Testis (tissue), 5 donors: ENCODE results near the gene UGT2B11. TPM values are rescaled to one million over a fixed set of nuclear protein-coding genes. Genes with fewer than 3 reads are reported as not detected.
"Not testable (repeated sequence)": the region's sequence is repeated elsewhere in the genome, so short reads cannot be mapped to it uniquely, and the experiment has no call there.

Source experiments
- DNase-seq: peaks from one replicate; pipeline ENCODE4 v3.0.0-alpha.2; 2019
- H3K27ac ChIP-seq, 2 donors: fragments of 200-600 bp; sonication (generic); one replicate each; pipeline ENCODE4 v1.5.1; 2019
- H3K27me3 ChIP-seq: fragments of 200-600 bp; sonication (generic); one replicate; pipeline ENCODE4 v1.5.1; 2019
- H3K36me3 ChIP-seq: fragments of 200-600 bp; sonication (generic); one replicate; pipeline ENCODE4 v1.5.1; 2017; ENCODE audit warnings: low read depth; ENCODE audit errors: missing control alignments
- H3K4me1 ChIP-seq: fragments of 200-600 bp; sonication (generic); one replicate; pipeline ENCODE4 v1.5.1; 2019
- H3K4me3 ChIP-seq, 2 donors: fragments of 200-600 bp; sonication (generic); one replicate each; pipeline ENCODE4 v1.5.1; 2017 to 2019
- H3K9me3 ChIP-seq: fragments of 200-600 bp; sonication (generic); one replicate; pipeline ENCODE4 v1.5.1; 2017
- CTCF ChIP-seq, 3 experiments: fragments of 450-650 bp in 2 of 3; fragments of 200-600 bp in 1 of 3; sonication (generic) in 1 of 3; IDR thresholded peaks; one replicate each; pipeline ENCODE4 v1.5.1; 2016 to 2019; ENCODE audit warnings: antibody characterized with exemption in 3 of 3, mild to moderate bottlenecking in 2 of 3, moderate library complexity in 1 of 3
- POLR2A ChIP-seq: fragments of 450-650 bp; IDR thresholded peaks from one replicate; pipeline ENCODE4 v1.6.1; 2017; ENCODE audit warnings: antibody characterized with exemption, mild to moderate bottlenecking, moderate library complexity
- WGBS, 2 donors: methylation state at CpG; one replicate each; pipeline ENCODE4 v1.1.5; 2018; 5-methylcytosine and 5-hydroxymethylcytosine counted together
- intact Hi-C: fragments of 100-400 bp; cut with DNase I; formaldehyde crosslinking; loops from one replicate; pipeline ENCODE4 v1.15.1; 2023; ENCODE audit warnings: low total_unique reads
- long read RNA-seq, 2 donors: transcript quantifications; one replicate each; lab custom pipeline, GENCODE V29; 2026
- polyA plus RNA-seq: library from polyadenylated mRNA; stranded (reverse); fragments of 350-450 nt; fragmentation: Illumina TruSeq; extraction: RNeasy Lipid Tissue Mini Kit (QIAGEN cat#74804); gene quantifications from one replicate; pipeline ENCODE4 v1.2.3, GENCODE V29; 2014; ENCODE audit warnings: low read depth, low replicate concordance; ENCODE audit not compliant: insufficient read depth
- total RNA-seq, 2 donors: library from RNA; depleted of rRNA; stranded (reverse); fragments of >200 nt; gene quantifications; one replicate each; pipeline ENCODE4 v1.2.3, GENCODE V29; 2016

The UGT2B11 gene
- total RNA-seq (under 1 TPM in 1 of 2 donors, not detected in 1; 0.12 TPM), polyA plus RNA-seq (not detected)
- long read RNA-seq, donor 1, result 0 reads
- long read RNA-seq, donor 2, result 0 reads

- Histone ChIP-seq H3K4me1 (no peaks in the 10 kb centered on the region), H3K36me3 (no peaks in the 10 kb centered on the region), H3K4me3 (no peak within 1 kb of the TSS), H3K27ac (no peak within 1 kb of the TSS), H3K9me3 (no peaks in the 10 kb centered on the region), H3K27me3 (no peaks in the 10 kb centered on the region)
- 58 to 65% methylated on average over 3 of the region's 3 CpGs for WGBS, 2 donors
- TF ChIP-seq POLR2A (no peak), CTCF (IDR thresholded peaks at IDR 0.05) (no peak)
- intact Hi-C loops, result no loop called here
- DNase-seq, result no peak
These were observed at the start of gene UGT2B11 for GRCh38 chr4:69214716-69215115. UGT2B11 (minus strand) TSS chr4:69214748; CDS start chr4:69214722, 26 bp downstream.

GRCh38 chr4:69253147-69253772, 38.7 kb upstream of the UGT2B11 start:
- H3K27me3 ChIP-seq, H3K27ac ChIP-seq, intact Hi-C loops, DNase-seq, H3K9me3 ChIP-seq, H3K4me1 ChIP-seq, H3K36me3 ChIP-seq, H3K4me3 ChIP-seq: not testable (repeated sequence)
- WGBS, 2 donors, result 81 to 92% methylated on average over 3 of the region's 3 CpGs

- DNase-seq, H3K9me3 ChIP-seq, H3K4me3 ChIP-seq, intact Hi-C loops, H3K4me1 ChIP-seq, H3K27ac ChIP-seq, H3K27me3 ChIP-seq, H3K36me3 ChIP-seq: not testable (repeated sequence)
- 80 to 85% methylated on average over 2 of the region's 2 CpGs for WGBS, 2 donors
These were observed 36.3 kb upstream of the UGT2B11 start for GRCh38 chr4:69250884-69251283.

GRCh38 chr4:69242562-69243240, 28.2 kb upstream of the UGT2B11 start:
- H3K9me3 ChIP-seq, H3K27me3 ChIP-seq, H3K4me1 ChIP-seq, H3K36me3 ChIP-seq, intact Hi-C loops, DNase-seq, H3K4me3 ChIP-seq, H3K27ac ChIP-seq: not testable (repeated sequence)
- 80 to 91% methylated on average over 3 of the region's 3 CpGs for WGBS, 2 donors

GRCh38 chr4:69241746-69242145, 27.2 kb upstream of the UGT2B11 start:
- DNase-seq, H3K27ac ChIP-seq, H3K9me3 ChIP-seq, intact Hi-C loops, H3K4me1 ChIP-seq, H3K4me3 ChIP-seq, H3K27me3 ChIP-seq, H3K36me3 ChIP-seq: not testable (repeated sequence)
- WGBS, 2 donors, result 88 to 89% methylated on average over 2 of the region's 2 CpGs

GRCh38 chr4:69240787-69241186, 26.2 kb upstream of the UGT2B11 start:
- H3K36me3 ChIP-seq, DNase-seq, H3K9me3 ChIP-seq, H3K27ac ChIP-seq, H3K4me1 ChIP-seq, intact Hi-C loops, H3K27me3 ChIP-seq, H3K4me3 ChIP-seq: not testable (repeated sequence)
- WGBS, 2 donors, result 77 to 78% methylated on average over 3 of the region's 3 CpGs

- Histone ChIP-seq H3K4me1 (no peaks in the 10 kb centered on the region), H3K27me3 (no peaks in the 10 kb centered on the region), H3K36me3 (no peaks in the 10 kb centered on the region), H3K4me3 (no peak overlapping the region), H3K9me3 (no peaks in the 10 kb centered on the region), H3K27ac (no peak overlapping the region)
- no peak for DNase-seq
- intact Hi-C loops, result no loop called here
- 72 to 73% methylated on average over 6 of the region's 6 CpGs for WGBS, 2 donors
- no peak for TF ChIP-seq CTCF (IDR thresholded peaks at IDR 0.05)
- no peak for TF ChIP-seq POLR2A
These were observed 25.1 kb upstream of the UGT2B11 start for GRCh38 chr4:69239557-69240168.
